ENCODE results near the gene ARL15. TPM values are rescaled to one million over a fixed set of nuclear protein-coding genes. Genes with fewer than 3 reads are reported as not detected.

Gene ARL15
- total and polyA plus RNA-seq, 2 donors, result 25.4 to 91.4 TPM

DNA sequence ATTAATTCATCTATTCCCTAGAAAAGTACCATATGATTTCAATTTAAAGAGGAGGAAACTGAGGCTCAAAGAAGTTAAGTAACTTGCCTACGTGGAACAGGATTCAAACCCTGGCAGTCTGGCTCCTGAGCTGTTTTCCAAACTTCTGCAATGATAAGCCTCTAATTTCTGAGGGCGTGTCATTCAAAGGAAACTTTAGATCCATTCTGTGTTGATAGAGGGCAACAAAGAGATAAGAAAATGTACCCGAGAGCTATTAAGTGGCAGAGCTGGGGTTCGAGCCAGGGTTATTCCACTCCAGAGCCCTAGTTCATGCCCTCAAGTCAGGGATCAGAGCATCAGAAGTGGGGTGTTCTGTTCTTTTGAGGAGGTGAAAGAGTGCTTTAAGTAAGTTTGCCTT is 131.4 kb downstream of the ARL15 start:
- Histone ChIP-seq H3K36me3 (ENCODE audit: insufficient read depth) (no peaks in the 10 kb centered on the region), H3K27ac (ENCODE audit: low read depth) (no peak overlapping the region), H3K4me3 (ENCODE audit: low read depth, low read length) (no peak overlapping the region), H3K4me1 (ENCODE audit: insufficient read depth) (no peaks in the 10 kb centered on the region)
- 78% methylated on average over 4 of the region's 4 CpGs for WGBS
- no peak for DNase-seq (ENCODE audit: extremely low spot score)

GRCh38 chr5:54178207-54178606 is 132.2 kb downstream of the ARL15 start:
- DNase-seq (ENCODE audit: extremely low spot score), result no peak
- H3K36me3 ChIP-seq (ENCODE audit: insufficient read depth), result no peaks in the 10 kb centered on the region
- 87% methylated on average over 5 of the region's 5 CpGs for WGBS
- no peaks in the 10 kb centered on the region for H3K4me1 ChIP-seq (ENCODE audit: insufficient read depth)
- H3K4me3 ChIP-seq (ENCODE audit: low read depth, low read length), result no peak overlapping the region
- no peak overlapping the region for H3K27ac ChIP-seq (ENCODE audit: low read depth)

DNA sequence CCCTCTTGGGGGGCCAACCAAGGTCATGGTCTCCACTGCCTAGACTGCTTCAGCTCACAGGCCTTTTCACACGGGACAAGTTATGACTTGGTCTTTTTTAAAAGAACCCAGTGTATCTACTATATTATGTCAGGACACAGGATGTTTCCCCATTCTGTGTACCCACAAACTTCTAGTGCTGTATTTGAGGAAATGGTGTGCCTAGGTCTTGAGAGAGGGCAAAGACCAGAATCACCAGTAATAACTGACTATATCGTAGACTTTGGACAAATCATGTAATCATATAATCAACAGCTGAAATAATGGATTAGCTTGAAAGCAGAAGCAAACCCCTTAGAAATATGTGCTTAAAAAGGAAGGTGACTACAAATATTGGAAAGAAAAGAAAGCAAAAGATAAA is 133.3 kb downstream of the ARL15 start:
- DNase-seq (ENCODE audit: extremely low spot score), result no peak
- Histone ChIP-seq H3K36me3 (ENCODE audit: insufficient read depth) (no peaks in the 10 kb centered on the region), H3K4me1 (ENCODE audit: insufficient read depth) (no peaks in the 10 kb centered on the region), H3K27ac (ENCODE audit: low read depth) (no peak overlapping the region), H3K4me3 (ENCODE audit: low read depth, low read length) (no peak overlapping the region)
- WGBS, result 95% methylated on average over 2 of the region's 2 CpGs

DNA sequence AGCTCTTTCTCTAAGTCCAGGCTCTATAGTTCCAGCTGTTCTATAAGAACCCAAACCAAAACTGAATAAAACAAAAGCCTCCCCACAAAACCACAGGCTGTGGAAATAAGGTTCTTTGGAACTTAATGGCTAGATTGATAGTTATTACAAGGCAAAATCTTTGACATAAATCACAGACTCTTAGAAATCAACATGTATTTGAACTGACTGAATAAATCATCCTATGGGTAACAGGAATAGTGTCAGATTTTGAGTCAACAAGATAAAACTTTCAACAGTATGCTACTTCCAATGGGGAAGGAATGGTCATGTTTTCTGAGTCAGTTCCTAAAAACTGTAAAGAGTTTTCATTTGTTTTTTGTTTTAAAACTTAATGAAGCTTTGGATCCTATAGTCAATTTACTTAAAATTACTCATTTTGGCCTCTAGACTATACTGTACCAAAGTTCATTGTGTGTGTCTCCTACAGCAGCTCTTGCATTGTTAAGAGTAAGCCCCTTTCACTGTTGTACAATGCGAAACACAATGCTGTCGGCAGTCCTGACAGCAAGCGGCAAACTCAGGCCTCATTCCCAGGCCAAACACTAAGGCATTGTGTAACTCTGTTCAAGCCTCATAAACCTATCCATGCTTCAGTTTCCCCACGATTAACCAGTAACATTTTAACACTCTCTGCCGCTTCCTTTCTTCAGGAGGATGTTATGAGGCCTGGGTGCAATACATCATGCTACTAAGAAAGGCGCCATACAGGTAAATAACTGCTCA is 134.1 kb downstream of the ARL15 start:
- H3K4me1 ChIP-seq (ENCODE audit: insufficient read depth), result no peaks in the 10 kb centered on the region
- DNase-seq (ENCODE audit: extremely low spot score), result no peak
- no peak overlapping the region for H3K4me3 ChIP-seq (ENCODE audit: low read depth, low read length)
- 94% methylated on average over 6 of the region's 6 CpGs for WGBS
- no peaks in the 10 kb centered on the region for H3K36me3 ChIP-seq (ENCODE audit: insufficient read depth)
- H3K27ac ChIP-seq (ENCODE audit: low read depth), result no peak overlapping the region

- WGBS, result 84% methylated on average over 2 of the region's 2 CpGs
Measured at GRCh38 chr5:54173251-54173650, 137.1 kb downstream of the ARL15 start.

DNA sequence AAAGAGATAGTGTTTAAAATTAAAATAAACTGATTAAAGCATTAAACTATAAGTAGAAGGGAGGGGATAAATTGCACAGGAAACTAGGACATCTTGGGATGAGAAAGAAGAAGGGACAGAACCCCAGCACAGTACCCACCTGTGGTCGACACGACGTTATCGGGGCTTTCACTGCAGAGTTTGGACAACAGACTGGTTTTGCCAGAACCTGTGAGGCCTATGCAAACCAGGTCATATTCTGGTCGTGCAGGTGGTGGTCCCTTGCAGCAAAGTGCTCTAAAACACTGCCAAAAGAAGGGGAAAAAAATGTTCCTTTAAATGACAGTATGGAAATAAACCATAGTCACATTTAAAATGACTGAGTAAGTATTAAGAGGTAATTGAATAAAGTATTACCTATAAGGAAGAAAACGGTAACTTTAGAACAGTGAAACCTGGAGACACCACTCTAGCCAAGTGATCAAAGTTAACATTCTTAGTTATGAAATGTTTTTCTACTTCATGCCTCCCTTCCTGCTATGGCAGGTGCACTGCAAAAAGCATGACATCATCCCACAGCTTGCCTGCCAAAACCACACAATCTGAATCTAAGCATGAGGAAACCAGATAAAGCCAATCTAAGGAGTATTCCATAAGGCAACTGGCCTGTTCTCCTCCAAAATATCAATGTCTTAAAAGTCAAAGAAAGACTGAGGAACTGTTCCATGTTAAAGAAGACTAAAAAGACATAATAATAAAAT is 138.6 kb downstream of the ARL15 start:
- no peak for DNase-seq (ENCODE audit: extremely low spot score)
- Histone ChIP-seq H3K4me3 (ENCODE audit: low read depth, low read length) (no peak overlapping the region), H3K4me1 (ENCODE audit: insufficient read depth) (no peaks in the 10 kb centered on the region), H3K36me3 (ENCODE audit: insufficient read depth) (peaks cover 3% of the 10 kb centered on the region), H3K27ac (ENCODE audit: low read depth) (no peak overlapping the region)
- 96% methylated on average over 6 of the region's 6 CpGs for WGBS

More at GRCh38 chr5:54173251-54173650, 137.1 kb downstream of the ARL15 start:
- no peak for DNase-seq (ENCODE audit: extremely low spot score)
- no peak overlapping the region for H3K27ac ChIP-seq (ENCODE audit: low read depth)
- H3K4me1 ChIP-seq (ENCODE audit: insufficient read depth), result no peaks in the 10 kb centered on the region
- peaks cover 2% of the 10 kb centered on the region for H3K36me3 ChIP-seq (ENCODE audit: insufficient read depth)
- no peak overlapping the region for H3K4me3 ChIP-seq (ENCODE audit: low read depth, low read length)

GRCh38 chr5:54165687-54166086 is 144.7 kb downstream of the ARL15 start:
- DNase-seq (ENCODE audit: extremely low spot score), result no peak
- Histone ChIP-seq H3K36me3 (ENCODE audit: insufficient read depth) (peaks cover 1% of the 10 kb centered on the region), H3K4me1 (ENCODE audit: insufficient read depth) (no peaks in the 10 kb centered on the region), H3K27ac (ENCODE audit: low read depth) (no peak overlapping the region), H3K4me3 (ENCODE audit: low read depth, low read length) (no peak overlapping the region)
- WGBS, result 70% methylated on average over 2 of the region's 2 CpGs

DNA sequence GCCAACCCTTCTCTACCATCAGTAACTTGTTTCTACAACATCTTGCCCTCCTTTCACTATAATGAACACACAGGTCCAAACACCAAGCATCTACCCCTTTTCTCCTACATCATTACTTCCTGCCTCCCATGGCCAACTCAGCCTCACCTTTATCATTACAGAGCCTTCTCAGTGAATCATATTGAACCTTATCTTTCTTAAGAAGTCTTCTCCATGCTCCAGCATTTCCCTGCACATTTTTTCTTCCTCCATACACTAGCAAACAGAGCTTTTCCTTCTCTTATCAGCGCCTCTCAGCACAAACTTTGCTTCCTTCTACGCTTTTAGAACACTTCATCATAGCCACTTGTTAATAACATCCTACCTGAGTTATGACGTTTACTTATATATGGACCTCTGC is 148.2 kb downstream of the ARL15 start:
- Histone ChIP-seq H3K4me1 (ENCODE audit: insufficient read depth) (no peaks in the 10 kb centered on the region), H3K36me3 (ENCODE audit: insufficient read depth) (no peaks in the 10 kb centered on the region), H3K27ac (ENCODE audit: low read depth) (no peak overlapping the region), H3K4me3 (ENCODE audit: low read depth, low read length) (no peak overlapping the region)
- WGBS, result 97% methylated on average over 3 of the region's 3 CpGs
- no peak for DNase-seq (ENCODE audit: extremely low spot score)

- DNase-seq (ENCODE audit: extremely low spot score), result no peak
- H3K36me3 ChIP-seq (ENCODE audit: insufficient read depth), result no peaks in the 10 kb centered on the region
- no peaks in the 10 kb centered on the region for H3K4me1 ChIP-seq (ENCODE audit: insufficient read depth)
- no peak overlapping the region for H3K4me3 ChIP-seq (ENCODE audit: low read depth, low read length)
- H3K27ac ChIP-seq (ENCODE audit: low read depth), result no peak overlapping the region
Measured at GRCh38 chr5:54160329-54160728, 150.0 kb downstream of the ARL15 start.

- H3K27ac ChIP-seq (ENCODE audit: low read depth), result no peak overlapping the region
- no peaks in the 10 kb centered on the region for H3K36me3 ChIP-seq (ENCODE audit: insufficient read depth)
- 57% methylated on average over 2 of the region's 2 CpGs for WGBS
- no peak overlapping the region for H3K4me3 ChIP-seq (ENCODE audit: low read depth, low read length)
- DNase-seq (ENCODE audit: extremely low spot score), result no peak
- H3K4me1 ChIP-seq (ENCODE audit: insufficient read depth), result no peaks in the 10 kb centered on the region
Measured at GRCh38 chr5:54159893-54160195, 150.5 kb downstream of the ARL15 start.

DNA sequence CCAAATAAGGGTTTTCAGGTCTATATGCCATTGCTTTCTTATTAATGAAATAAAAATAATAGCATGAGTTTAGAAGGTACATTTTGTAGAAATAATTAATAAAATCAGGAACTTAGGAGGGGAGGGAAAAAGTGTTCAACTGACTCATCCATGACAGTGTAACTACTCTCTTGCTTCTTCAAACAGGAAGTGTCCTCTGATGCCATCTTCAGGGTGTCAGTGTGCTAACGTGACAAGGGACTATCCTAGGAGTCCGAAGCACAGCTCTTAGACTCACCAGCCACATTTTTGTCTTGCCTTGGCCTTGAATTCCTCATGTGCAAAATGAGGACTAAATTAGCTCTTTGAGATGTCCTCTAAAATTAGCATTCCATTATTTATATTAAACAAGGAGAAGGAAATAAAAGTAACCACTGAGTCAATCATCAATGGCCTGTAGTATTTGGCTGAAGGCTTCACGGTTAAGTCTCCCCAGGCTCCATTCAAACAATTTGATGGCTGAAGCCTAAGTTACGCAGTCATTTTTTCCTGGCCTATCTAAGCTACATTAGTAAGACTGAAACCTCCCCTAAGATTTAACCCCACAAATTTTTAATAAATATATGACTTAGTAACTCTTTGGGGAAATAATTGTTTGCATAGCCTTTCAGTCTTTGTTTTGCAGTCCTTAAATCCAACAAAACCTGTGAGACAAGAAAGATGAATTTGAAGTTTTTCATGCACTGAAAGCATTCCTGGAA is 151.1 kb downstream of the ARL15 start:
- Histone ChIP-seq H3K4me3 (ENCODE audit: low read depth, low read length) (no peak overlapping the region), H3K4me1 (ENCODE audit: insufficient read depth) (no peaks in the 10 kb centered on the region), H3K36me3 (ENCODE audit: insufficient read depth) (no peaks in the 10 kb centered on the region), H3K27ac (ENCODE audit: low read depth) (no peak overlapping the region)
- 80% methylated on average over 4 of the region's 4 CpGs for WGBS
- no peak for DNase-seq (ENCODE audit: extremely low spot score)

- no peak for DNase-seq (ENCODE audit: extremely low spot score)
- Histone ChIP-seq H3K4me1 (ENCODE audit: insufficient read depth) (no peaks in the 10 kb centered on the region), H3K36me3 (ENCODE audit: insufficient read depth) (no peaks in the 10 kb centered on the region), H3K4me3 (ENCODE audit: low read depth, low read length) (no peak overlapping the region), H3K27ac (ENCODE audit: low read depth) (no peak overlapping the region)
- WGBS, result 96% methylated on average over 1 of the region's 1 CpG
Measured at GRCh38 chr5:54156577-54156976, 153.8 kb downstream of the ARL15 start.

GRCh38 chr5:54150841-54151240 is 159.5 kb downstream of the ARL15 start:
- no peak for DNase-seq (ENCODE audit: extremely low spot score)
- no peak overlapping the region for H3K27ac ChIP-seq (ENCODE audit: low read depth)
- 71% methylated on average over 1 of the region's 1 CpG for WGBS
- H3K4me3 ChIP-seq (ENCODE audit: low read depth, low read length), result no peak overlapping the region
- no peaks in the 10 kb centered on the region for H3K36me3 ChIP-seq (ENCODE audit: insufficient read depth)
- H3K4me1 ChIP-seq (ENCODE audit: insufficient read depth), result no peaks in the 10 kb centered on the region

GRCh38 chr5:54148858-54149257 is 161.5 kb downstream of the ARL15 start:
- WGBS, result 97% methylated on average over 2 of the region's 2 CpGs
- H3K4me1 ChIP-seq (ENCODE audit: insufficient read depth), result no peaks in the 10 kb centered on the region
- DNase-seq (ENCODE audit: extremely low spot score), result no peak
- no peaks in the 10 kb centered on the region for H3K36me3 ChIP-seq (ENCODE audit: insufficient read depth)
- H3K27ac ChIP-seq (ENCODE audit: low read depth), result no peak overlapping the region
- H3K4me3 ChIP-seq (ENCODE audit: low read depth, low read length), result no peak overlapping the region
